SIG-M5 (cell line): ENCODE measurements around the gene TAX1BP1.

Source experiments
- DNase-seq: peaks from one replicate; lab custom pipeline; 2025; lab: John Stamatoyannopoulos, UW

The TAX1BP1 gene

DNA sequence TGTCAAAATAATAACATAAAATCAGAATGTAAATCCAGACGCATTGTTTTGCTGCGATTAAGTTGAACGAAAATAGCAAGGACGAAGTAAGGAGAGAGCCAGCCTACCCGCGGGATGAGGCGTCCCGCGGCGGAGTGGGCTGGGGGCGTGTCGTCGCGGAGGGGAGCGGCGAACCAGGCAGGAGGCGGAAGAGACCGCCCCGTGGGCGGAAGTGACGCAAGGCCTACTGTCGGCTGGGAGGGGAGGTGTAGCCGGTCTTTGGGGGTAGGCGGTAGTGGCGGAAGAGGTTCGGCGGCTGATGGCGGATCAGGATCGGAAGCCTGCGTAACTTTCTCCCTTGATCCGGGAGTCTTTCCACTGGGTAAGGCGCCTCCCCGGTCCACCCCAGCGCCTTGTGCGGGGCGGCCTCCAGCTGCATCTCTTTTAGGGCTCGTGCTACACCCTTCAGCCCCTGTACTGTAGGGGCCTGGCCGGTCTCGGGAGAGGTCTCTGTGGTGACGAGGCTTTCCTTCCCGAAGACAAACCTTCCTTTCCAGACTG is at the start of gene TAX1BP1:
Gene TAX1BP1, plus strand, starts transcription at position 254 of the 540 bp plus-strand sequence. CDS start 8,363 bp downstream, outside the sequence.
- peak; percentile 70 for DNase-seq

DNA sequence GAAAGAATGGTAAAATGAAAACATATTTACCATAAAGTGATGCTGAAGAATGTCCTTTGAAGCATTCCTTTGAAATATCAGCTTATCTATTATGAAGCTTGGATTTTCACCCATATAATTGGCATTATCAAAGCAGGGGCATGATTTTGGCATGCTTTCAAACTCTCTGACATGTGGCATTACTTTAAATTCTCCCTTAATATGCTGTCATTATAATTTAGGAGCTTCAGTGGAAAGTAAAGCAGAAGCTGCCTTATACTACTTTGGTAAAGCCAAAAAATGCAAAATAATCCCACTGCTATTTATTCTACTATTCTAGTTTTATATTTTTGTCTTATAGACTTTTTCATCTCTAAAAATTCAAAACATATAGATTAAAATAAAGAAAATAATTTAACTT is 49.3 kb upstream of the TAX1BP1 start:
- DNase-seq: no peak

GRCh38 chr7:27693794-27694193 is 46.2 kb upstream of the TAX1BP1 start:
- DNase-seq: no peak

DNA sequence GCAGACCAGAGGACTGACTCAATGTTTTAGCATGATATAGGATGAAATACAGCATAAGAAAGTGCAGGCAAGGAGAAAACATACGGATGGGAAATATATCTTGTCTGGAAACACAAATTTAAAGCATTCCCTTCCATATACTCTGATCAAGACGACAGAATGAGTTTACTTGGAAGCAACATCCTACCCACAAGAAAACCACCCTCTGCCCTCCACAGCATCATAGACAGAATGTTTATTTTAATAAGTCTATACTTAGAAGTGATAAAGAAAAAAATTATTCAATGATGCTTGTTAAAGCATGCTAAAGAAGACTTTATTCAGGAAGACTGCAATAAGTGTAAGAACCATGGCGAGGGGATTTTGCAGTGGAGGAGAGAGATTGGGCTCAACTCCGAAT is 44.9 kb upstream of the TAX1BP1 start:
- DNase-seq: no peak

GRCh38 chr7:27697861-27698430 is 42.0 kb upstream of the TAX1BP1 start:
- peak; percentile 71 for DNase-seq

DNA sequence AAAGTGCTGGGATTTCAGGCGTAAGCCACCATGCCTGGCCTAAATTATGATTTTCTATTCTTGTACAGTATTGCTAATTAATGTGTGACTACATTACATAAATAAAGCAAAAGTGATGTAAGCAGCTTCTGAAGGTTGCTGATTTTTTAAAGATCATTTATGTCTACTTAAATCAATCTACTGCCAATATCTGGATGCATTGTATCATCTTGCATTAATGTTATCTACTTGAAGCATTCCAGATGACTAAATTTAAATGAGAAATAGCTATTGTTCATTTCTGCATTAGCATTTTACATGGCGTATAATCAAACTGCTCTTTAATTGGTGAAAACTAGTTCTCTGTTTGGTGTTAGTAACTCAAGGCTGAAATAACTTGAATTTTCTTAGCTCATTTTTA is 40.2 kb upstream of the TAX1BP1 start:
- DNase-seq: no peak

DNA sequence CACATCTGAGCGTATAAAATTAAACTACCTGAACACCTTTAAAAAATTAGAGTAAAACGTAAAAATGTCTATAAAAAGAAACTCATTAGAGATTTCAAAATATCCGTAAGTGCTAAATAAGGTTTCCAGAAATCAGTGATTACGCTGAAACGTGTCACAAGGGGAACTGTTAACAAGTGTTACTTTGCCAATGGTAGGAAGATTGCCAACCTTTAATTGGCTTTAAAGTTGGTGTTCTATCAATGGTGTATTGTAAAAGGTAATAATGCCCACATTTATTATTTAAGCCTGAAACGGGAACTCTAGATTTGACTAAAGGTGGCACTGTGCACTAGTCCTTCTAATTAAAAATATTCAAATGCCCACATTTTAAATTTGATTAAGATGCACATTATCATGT is 39.5 kb upstream of the TAX1BP1 start:
- no peak for DNase-seq

- no peak for DNase-seq
Measured at GRCh38 chr7:27703181-27703580, 36.8 kb upstream of the TAX1BP1 start.

- DNase-seq: no peak
Measured at GRCh38 chr7:27704422-27705199, 35.4 kb upstream of the TAX1BP1 start.

DNA sequence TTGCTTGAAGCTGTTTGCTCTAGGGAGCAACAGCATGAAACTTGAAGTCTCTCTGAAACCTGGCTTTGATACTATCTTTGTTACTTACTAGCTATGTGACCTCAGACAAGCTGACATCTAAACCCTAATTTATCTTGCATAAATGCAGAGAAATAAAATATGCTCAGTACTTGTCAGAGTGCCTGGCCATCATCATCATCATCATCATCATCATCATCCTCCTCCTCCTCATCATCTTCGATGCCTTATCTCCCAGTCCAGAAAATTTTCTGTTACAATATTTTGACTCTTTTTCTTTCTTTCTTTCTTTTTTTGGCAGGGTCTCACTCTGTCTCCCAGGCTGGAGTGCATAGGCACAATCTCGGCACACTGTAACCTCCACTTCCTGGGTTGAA is 34.8 kb upstream of the TAX1BP1 start:
- no peak for DNase-seq

- DNase-seq: no peak
Measured at GRCh38 chr7:27708485-27708884, 31.5 kb upstream of the TAX1BP1 start.

GRCh38 chr7:27709137-27710075 is 30.6 kb upstream of the TAX1BP1 start:
- no peak for DNase-seq

GRCh38 chr7:27712217-27712616 is 27.7 kb upstream of the TAX1BP1 start:
- no peak for DNase-seq

- no peak for DNase-seq
Measured at GRCh38 chr7:27714831-27715444, 25.0 kb upstream of the TAX1BP1 start.

DNA sequence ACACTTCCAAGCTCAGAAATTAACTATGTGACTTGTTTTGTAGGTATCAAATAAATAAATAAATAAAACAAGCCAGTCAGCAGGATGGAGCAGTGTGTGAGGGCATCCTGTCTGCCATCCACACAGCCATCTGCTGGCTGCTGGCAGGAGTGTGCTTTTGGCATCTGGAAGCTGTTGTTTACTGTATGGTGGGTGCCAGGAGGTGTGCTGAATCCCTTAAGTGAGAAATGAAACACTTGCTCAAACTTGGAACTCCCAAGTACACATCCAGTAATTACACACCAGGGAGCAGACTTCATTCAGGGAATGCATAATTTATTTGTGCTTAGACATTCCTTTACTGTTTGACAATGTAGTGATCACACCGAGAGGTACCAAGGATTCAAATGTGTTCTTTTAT is 16.9 kb upstream of the TAX1BP1 start:
- no peak for DNase-seq

- DNase-seq: no peak
Measured at GRCh38 chr7:27727058-27727457, 12.9 kb upstream of the TAX1BP1 start.

DNA sequence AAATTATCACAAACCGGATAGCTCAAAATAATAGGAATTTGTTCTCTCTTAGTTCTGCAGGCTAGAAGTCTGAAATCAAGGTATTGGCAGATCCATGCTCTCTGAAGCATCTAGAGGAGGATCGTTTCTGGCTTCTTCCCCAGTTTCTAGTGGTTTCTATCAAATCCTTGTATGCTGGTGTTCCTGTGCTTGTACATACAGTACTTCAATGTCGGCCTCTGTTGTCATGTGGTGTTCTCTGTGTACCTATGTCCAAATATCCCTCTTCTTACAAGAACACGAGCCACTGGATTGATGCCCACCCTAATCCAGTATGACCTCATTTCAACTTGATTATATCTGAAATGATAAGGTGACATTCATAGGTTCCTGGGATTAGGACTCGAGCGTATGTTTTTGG is 9.8 kb upstream of the TAX1BP1 start:
- DNase-seq: no peak

GRCh38 chr7:27734583-27734982 is 5.4 kb upstream of the TAX1BP1 start:
- no peak for DNase-seq

DNA sequence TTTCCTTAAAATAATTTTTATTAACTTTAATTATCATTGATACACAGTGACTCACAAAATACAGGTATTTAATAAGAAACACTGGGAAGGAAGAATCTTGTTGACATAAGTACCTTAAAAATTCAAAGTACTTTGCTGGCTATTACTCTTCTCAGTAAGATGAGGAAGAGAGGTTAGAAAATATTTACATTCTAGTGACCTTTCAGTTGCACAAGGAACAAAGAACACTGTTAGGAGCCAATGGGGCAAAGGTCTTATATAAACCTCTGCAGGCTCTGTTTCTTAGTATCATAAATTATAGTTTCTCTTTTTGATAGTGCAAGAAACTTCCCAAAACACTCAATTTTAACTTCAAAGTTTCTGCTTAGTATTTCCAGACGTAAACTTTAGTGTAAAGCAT is 4.8 kb upstream of the TAX1BP1 start:
- DNase-seq: no peak

GRCh38 chr7:27735831-27736230 is 4.1 kb upstream of the TAX1BP1 start:
- DNase-seq: no peak

GRCh38 chr7:27737178-27737577 is 2.8 kb upstream of the TAX1BP1 start:
- no peak for DNase-seq

DNA sequence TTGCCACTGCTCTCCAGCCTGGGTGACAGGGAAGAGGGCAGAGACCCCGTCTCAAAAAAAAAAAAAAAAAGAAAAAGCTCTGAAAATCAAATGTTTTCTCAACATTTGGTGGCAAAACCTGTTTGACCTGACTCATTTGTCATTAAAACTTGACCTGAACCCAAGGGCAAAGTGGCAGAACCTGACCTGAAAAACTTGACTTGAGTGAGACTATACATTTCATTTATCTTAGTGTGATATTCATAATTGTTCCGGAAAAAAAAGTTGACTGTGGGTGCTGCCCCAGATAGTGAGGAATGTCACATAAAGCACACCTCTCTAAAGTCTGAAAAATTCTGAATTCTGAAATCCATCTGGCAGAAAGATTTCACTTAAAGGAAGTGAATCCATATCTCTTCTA is 2.3 kb upstream of the TAX1BP1 start:
- no peak for DNase-seq
